Left lung (tissue), 10 donors: ENCODE measurements around the gene GNAT1. TPM values are rescaled to one million over a fixed set of nuclear protein-coding genes. Genes with fewer than 3 reads are reported as not detected.

Experiments used
- ATAC-seq: fragments of 200-7000 bp; cut with Tn5 transposase; one replicate; pipeline ENCODE4 v1.9.1; 2020; ENCODE audit warnings: moderate library complexity
- DNase-seq, 4 donors: peaks; one replicate each; pipeline ENCODE4 v3.0.0-alpha.2; 2013 to 2020
- H3K27ac ChIP-seq, 2 donors: fragments of 200-600 bp; sonication (generic) in 1 of 2; one replicate each; pipeline versions ENCODE4 v1.5.0 to v1.8.0; 2020 to 2021
- H3K27me3 ChIP-seq, 2 donors: fragments of 200-600 bp; sonication (generic) in 1 of 2; one replicate each; pipeline versions ENCODE4 v1.5.0 to v1.8.0; 2020 to 2021
- H3K36me3 ChIP-seq, 2 donors: fragments of 200-600 bp; sonication (generic) in 1 of 2; one replicate each; pipeline versions ENCODE4 v1.5.0 to v1.8.0; 2020 to 2021
- H3K4me1 ChIP-seq, 2 donors: fragments of 200-600 bp; one replicate each; pipeline ENCODE4 v1.8.0; 2021
- H3K4me3 ChIP-seq, 2 donors: fragments of 200-600 bp; sonication (generic) in 1 of 2; one replicate each; pipeline versions ENCODE4 v1.5.0 to v1.8.0; 2020 to 2021; ENCODE audit warnings: mild to moderate bottlenecking in 1 of 2
- H3K9me3 ChIP-seq, 2 donors: fragments of 200-600 bp; sonication (generic) in 1 of 2; one replicate each; pipeline versions ENCODE4 v1.5.0 to v1.8.0; 2020 to 2021
- intact Hi-C, 2 donors: fragments of 100-400 bp; cut with DNase I; formaldehyde crosslinking; loops; one replicate each; pipeline versions ENCODE4 v1.11.2 to v1.14.2; 2022
- polyA plus RNA-seq, 6 donors: library from polyadenylated mRNA; unstranded; fragments of 120-200 nt; gene quantifications; one replicate each; pipeline ENCODE4 v1.2.1, GENCODE V29; 2013; ENCODE audit not compliant: insufficient read length in 6 of 6
- total RNA-seq, 2 donors: library from RNA; stranded (reverse); fragmentation: NEBNext Ultra II Directional; extraction: Animal tissue kit (Norgen Biotek cat#: 25700); gene quantifications; one replicate each; pipeline ENCODE4 v1.2.1, GENCODE V29; 2021
- TF ChIP-seq, protein P1 (sequence below), 2 donors: fragments of 200-600 bp; sonication (generic) in 1 of 2; IDR thresholded peaks; one replicate each; pipeline versions ENCODE4 v1.5.0 to v1.8.0; 2021; ENCODE audit warnings: antibody characterized with exemption in 2 of 2
- donor health status: DM: no; HTN: yes; CAD: no.
- donor health status: DM: no; HTN: no; CAD: no.

The GNAT1 gene
- total and polyA plus RNA-seq, 8 donors: not detected

DNA sequence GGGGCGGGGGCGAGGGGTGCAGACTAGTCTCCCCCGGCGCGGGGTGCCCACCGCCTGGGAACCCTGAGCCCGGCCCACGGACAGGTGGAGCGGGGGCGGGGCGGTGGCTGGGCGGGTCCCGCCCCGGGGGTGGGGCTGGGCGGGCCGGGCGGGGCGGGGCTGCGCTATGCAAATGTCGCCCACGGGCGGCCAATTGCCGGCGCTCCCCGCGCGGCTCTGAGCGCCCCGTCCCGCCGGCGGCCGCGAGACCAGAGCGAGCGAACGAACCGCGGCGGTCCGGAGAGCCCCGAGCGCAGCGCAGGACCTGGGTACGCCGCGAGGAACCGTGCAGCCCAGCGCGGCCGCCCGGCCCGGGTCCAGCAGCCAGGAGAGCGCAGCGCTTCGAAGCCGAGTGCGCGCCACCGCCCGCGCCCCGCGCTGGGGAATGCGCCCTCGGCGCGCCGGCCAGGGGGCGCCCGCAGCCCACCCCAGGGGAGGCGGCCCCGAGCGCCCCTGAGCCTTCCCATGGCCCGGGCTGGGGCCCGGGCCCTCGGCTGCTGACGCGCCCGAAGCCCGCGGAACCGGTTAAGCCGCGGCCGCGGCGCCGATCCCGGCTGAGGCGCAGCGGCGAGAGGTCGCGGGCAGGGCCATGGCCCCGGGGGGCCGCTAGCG lies 36.4 kb upstream of the GNAT1 start, which contains the start of gene SEMA3F:
Gene SEMA3F, plus strand, starts transcription at position 485 of the 651 bp plus-strand sequence. CDS start 4,299 bp downstream, outside the sequence.
- Histone ChIP-seq H3K27me3 (peaks cover 8 to 47% of the 10 kb centered on the region in 2 donors), H3K9me3 (no peaks in the 10 kb centered on the region), H3K4me1 (peaks cover 15 to 46% of the 10 kb centered on the region in 2 donors), H3K27ac (peak within 1 kb of the TSS; percentile 57 to 59), H3K4me3 (peak within 1 kb of the TSS; percentile 40 to 50), H3K36me3 (no peaks in the 10 kb centered on the region)
- TF ChIP-seq, protein P1, sequence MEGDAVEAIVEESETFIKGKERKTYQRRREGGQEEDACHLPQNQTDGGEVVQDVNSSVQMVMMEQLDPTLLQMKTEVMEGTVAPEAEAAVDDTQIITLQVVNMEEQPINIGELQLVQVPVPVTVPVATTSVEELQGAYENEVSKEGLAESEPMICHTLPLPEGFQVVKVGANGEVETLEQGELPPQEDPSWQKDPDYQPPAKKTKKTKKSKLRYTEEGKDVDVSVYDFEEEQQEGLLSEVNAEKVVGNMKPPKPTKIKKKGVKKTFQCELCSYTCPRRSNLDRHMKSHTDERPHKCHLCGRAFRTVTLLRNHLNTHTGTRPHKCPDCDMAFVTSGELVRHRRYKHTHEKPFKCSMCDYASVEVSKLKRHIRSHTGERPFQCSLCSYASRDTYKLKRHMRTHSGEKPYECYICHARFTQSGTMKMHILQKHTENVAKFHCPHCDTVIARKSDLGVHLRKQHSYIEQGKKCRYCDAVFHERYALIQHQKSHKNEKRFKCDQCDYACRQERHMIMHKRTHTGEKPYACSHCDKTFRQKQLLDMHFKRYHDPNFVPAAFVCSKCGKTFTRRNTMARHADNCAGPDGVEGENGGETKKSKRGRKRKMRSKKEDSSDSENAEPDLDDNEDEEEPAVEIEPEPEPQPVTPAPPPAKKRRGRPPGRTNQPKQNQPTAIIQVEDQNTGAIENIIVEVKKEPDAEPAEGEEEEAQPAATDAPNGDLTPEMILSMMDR (IDR thresholded peaks at IDR 0.05): no peak
- intact Hi-C loops: no loop called here
- ATAC-seq (peak; percentile 92), DNase-seq (peak in 3 of 4 donors; percentile 49 to 92 (median 77))

DNA sequence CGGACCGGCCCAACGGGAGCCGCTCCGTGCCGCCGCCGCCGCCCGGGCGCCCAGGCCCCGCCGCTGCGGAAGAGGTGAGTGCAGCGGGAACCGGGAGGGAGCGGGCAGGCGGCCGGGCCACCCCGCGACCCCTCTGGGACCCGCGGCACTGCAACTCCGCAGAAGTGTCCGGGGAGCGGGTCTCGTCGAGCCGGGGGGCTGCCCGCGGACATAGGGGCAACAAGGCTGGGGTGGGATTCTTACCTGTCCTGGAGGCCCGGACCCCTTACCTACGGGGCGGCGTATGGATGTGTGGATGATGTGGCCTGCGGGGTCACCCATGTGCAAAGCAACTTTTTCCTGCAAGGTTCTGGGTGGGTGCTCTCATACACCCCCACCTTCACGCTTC lies 35.9 kb upstream of the GNAT1 start:
- H3K4me1 ChIP-seq: peaks cover 15 to 46% of the 10 kb centered on the region in 2 donors
- DNase-seq: no peak
- intact Hi-C loops: no loop called here
- H3K27me3 ChIP-seq: peaks cover 8 to 47% of the 10 kb centered on the region in 2 donors
- H3K9me3 ChIP-seq: no peaks in the 10 kb centered on the region
- TF ChIP-seq, protein P1 (IDR thresholded peaks at IDR 0.05): no peak
- no peak for ATAC-seq
- peak overlapping the region; percentile 57 to 59 for H3K27ac ChIP-seq
- no peaks in the 10 kb centered on the region for H3K36me3 ChIP-seq
- H3K4me3 ChIP-seq: peak overlapping the region; percentile 40 to 50

DNA sequence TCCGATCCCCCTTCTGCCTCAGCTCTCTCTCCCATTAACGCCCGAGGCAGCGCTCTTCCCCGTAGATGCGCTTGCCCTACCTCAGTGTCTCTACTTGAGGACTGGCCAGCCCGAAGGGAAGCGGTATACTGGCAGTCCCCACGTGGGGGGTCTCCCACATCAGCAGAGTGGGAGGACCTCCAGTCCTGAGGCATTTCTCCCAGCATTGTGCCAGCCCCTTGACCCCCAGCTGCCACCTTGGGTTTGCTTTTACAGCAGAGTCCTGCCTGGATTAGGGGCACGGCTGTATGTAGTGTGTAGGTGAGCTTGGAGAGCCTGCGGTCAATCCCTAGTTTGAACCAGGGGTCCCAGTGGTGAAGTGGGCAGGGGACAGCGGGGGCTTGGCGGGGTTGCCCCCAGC lies 35.5 kb upstream of the GNAT1 start:
- peak overlapping the region; percentile 57 to 59 for H3K27ac ChIP-seq
- H3K9me3 ChIP-seq: no peaks in the 10 kb centered on the region
- H3K27me3 ChIP-seq: peaks cover 8 to 47% of the 10 kb centered on the region in 2 donors
- peaks cover 15 to 50% of the 10 kb centered on the region in 2 donors for H3K4me1 ChIP-seq
- no peaks in the 10 kb centered on the region for H3K36me3 ChIP-seq
- ATAC-seq (no peak), DNase-seq (no peak)
- intact Hi-C loops: no loop called here
- peak overlapping the region; percentile 40 to 50 for H3K4me3 ChIP-seq
- TF ChIP-seq, protein P1 (IDR thresholded peaks at IDR 0.05): no peak

DNA sequence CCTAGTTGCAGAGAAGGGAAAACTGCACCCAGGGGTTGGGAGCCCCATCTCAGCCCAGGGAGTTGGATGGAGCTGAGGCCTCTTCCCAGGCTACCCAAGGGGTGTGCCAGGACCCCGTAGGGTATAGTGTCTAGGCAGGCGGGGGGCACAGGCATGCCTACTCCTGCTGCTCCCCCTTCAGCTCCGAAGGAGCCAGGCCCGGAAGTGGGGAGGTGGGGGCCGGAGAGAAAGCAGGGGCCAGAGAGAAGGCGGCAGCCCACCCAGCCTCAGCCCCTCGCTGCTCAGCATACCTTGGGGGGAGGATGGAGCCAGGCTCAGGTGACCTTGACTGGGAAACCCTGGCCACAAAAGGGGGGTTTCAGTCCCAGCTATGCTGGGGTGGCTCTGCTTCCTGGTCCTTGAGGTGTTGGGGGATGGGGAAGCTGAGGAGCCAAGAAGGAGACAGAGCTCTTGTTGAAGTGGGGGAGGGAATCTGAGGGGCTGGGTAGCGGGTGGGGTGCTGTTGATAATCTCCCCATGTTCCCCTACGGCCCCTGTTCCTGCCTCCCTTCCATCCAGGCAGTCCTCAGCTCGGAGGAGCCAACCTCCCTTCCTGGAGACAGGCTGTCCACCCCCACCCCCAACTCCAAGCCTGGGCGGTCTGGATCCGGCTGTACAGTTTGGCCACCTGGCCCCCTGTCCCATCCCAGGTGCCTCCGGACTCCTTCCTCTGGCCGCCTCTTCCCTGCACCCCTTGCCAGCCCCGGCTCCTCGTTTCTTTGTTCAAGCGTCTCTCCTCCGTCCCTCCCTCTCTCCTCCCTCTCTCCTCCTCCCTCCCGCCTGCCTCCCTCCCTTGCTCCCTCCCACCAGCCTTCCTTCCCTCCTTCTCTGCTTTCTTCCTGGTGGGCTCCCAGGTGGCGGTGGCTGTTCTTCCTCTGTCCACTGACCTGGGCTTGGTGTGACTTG lies 34.6 kb upstream of the GNAT1 start:
- Histone ChIP-seq H3K27me3 (peaks cover 8 to 47% of the 10 kb centered on the region in 2 donors), H3K4me3 (peak overlapping the region; percentile 11 to 50), H3K4me1 (peaks cover 15 to 57% of the 10 kb centered on the region in 2 donors), H3K9me3 (no peaks in the 10 kb centered on the region), H3K36me3 (no peaks in the 10 kb centered on the region), H3K27ac (peak overlapping the region; percentile 57 to 59)
- TF ChIP-seq, protein P1 (IDR thresholded peaks at IDR 0.05): no peak
- ATAC-seq (no peak), DNase-seq (peak in 1 of 4 donors; percentile 65)
- intact Hi-C loops: no loop called here
